HG02970 (cell line): ENCODE data around the gene ANKRD55.
"Not testable (repeated sequence)": the region's sequence is repeated elsewhere in the genome, so short reads cannot be mapped to it uniquely, and the experiment has no call there.

Source experiments
- ATAC-seq: cut with Tn5 transposase; IDR thresholded peaks from one replicate; pipeline ENCODE4 v1.9.1; 2021; ENCODE audit warnings: mild to moderate bottlenecking, moderate library complexity, moderate number of reproducible peaks; ENCODE audit not compliant: unreplicated experiment, low FRiP score

The ANKRD55 gene

DNA sequence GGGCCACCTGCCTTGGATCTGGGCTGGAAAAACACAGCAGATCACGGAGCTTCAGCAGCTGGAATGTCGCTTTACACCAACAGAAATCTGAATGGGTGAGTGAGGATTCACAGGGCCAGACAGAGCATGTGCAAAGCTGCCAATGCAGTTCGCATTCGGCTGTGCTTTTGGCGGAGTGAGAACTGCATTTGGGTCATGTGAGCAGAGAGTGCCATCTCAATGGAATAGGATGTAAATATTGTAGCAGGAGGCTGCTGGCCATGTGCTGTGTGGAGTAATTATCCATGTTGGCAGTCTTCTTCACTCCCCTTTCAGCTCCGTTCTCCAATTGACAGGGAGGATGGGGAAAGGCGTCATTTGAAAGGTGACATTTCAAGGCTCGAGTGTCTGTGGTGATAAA is at the start of gene ANKRD55:
ANKRD55 (minus strand) TSS at position 101 of the 400 bp plus-strand sequence. CDS start 417 bp downstream, outside the sequence.
- ATAC-seq, result no peak

DNA sequence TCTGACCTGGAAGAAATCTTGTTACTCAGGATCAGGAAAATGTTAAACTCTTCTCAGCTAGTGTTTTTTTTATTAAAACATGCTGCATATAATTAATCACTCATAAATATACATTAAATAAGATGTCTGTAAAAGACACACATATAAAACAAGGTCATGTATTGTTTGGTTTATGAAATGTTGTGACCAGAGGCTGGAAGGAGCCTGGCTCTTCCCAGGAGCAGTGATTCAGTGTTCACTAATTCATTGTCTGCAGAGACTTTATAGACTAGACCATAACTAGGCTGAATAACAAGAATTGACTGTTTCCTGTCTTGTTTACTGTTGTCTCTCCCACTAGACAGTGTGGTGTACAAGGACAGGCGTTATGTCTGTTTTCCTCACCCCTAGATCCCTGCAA is 49.1 kb upstream of the ANKRD55 start:
- ATAC-seq, result no peak

DNA sequence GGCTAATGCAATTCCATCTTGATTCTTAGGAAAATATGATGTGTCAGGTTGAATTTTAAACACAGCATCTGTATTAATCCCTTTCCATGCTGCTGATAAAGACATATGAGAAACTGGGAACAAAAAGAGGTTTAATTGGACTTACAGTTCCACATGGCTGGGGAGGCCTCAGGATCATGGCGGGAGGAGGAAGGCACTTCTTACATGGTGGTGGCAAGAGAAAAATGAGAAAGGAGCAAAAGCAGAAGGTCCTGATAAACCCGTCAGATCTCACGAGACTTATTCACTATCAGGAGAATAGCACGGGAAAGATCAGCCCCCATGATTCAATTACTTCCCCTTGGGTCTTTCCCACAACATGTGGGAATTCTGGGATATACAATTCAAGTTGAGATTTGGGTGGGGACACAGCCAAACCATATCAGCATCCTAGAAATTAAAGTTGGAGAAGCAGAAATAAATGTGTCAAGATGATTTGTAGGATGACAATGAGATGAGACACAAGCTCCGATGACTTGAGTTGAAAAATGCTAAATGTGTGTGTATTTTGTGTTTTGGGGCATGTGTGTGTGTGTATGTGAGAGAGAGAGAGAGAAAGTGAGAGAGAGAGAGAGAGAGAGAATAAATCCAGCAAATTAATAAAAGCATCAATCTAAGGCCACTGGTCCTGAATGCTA is 48.5 kb upstream of the ANKRD55 start:
- ATAC-seq, result no peak

DNA sequence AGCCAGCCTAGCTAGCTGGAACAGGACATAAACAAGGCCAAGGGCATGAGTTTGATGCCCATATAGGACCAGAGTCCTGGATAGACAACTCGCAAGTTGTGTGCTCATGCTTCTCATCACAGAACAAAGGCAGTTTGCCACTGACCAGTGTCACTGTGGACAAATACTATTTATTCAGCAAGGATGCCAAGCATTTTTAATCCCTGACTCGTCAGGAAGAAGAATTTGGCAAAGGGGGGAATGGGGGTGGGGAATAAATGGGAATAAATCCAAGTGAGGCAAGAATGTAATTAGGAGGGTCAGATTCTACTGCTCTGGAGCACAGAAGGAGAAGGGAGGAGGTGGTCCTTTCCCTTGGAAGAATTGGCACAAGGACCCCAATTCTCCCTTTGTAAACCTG is 46.8 kb upstream of the ANKRD55 start:
- ATAC-seq, result no peak

- no peak for ATAC-seq
These were observed 46.2 kb upstream of the ANKRD55 start for GRCh38 chr5:56279291-56279690.

- no peak for ATAC-seq
These were observed 45.2 kb upstream of the ANKRD55 start for GRCh38 chr5:56278335-56278753.

GRCh38 chr5:56277573-56277972 is 44.4 kb upstream of the ANKRD55 start:
- no peak for ATAC-seq

GRCh38 chr5:56273376-56273955 is 40.3 kb upstream of the ANKRD55 start:
- no peak for ATAC-seq

- ATAC-seq, result no peak
These were observed 39.6 kb upstream of the ANKRD55 start for GRCh38 chr5:56272765-56273164.

DNA sequence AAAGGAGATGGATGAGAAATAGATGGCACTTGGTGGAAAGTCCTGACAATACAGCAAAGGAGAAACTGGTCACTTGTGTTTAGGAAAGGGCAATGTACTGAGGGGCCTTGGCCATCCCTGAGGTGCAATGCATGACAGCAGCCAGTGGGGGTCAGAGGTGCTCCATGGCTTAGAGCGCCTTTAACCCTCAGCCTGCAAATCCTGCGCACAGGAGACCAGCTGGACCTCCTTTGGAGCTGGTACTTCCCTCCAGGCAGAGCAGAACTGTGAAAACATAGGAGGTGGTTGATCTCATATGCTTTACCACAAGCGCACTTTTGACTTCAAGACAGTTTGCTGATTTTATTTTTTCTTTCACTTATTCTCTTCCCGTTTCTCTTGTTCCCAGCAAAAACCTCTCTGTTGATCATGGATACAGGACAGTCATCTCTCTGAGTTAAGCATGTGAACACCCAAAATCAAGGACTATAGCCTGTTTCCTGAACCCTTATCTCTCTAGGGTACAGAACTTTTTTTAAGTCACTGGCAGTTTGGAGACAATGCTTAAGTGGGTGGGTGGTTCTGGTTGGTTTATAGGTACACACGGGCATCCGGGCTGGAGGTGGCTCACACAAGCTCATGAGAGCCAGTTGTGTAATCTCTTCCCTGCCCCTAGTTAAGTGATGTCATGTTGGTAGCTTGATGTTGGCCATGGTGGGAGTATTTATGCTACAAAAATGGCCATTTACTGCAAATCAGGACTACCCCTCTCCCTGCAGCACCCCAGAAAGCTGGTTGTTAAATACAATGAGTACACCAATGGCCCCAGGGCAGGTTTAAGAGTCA is 37.6 kb upstream of the ANKRD55 start:
- peak; percentile 66 for ATAC-seq

GRCh38 chr5:56270058-56270457 is 36.9 kb upstream of the ANKRD55 start:
- no peak for ATAC-seq

GRCh38 chr5:56269216-56269927 is 36.2 kb upstream of the ANKRD55 start:
- ATAC-seq, result no peak

GRCh38 chr5:56268707-56269106 is 35.6 kb upstream of the ANKRD55 start:
- not testable (repeated sequence) for ATAC-seq

DNA sequence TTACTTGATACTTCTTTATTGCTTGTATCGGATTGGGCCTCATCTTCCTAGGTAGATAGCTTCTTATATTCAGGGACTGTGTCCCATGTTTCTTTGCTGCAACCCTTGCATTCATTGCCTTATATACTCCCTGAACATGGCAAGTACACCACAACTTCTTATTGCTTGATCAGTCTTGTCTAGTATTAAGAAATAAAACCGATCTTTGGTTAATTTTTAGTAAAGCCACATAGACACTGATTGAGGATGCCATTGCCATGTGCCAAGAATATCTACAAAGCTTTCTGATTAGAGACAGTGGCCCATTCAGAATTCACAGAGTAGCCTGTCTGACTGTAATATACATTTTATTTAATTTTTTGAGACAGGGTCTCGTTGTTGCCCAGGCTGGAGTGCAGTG is 34.7 kb upstream of the ANKRD55 start:
- no peak for ATAC-seq

DNA sequence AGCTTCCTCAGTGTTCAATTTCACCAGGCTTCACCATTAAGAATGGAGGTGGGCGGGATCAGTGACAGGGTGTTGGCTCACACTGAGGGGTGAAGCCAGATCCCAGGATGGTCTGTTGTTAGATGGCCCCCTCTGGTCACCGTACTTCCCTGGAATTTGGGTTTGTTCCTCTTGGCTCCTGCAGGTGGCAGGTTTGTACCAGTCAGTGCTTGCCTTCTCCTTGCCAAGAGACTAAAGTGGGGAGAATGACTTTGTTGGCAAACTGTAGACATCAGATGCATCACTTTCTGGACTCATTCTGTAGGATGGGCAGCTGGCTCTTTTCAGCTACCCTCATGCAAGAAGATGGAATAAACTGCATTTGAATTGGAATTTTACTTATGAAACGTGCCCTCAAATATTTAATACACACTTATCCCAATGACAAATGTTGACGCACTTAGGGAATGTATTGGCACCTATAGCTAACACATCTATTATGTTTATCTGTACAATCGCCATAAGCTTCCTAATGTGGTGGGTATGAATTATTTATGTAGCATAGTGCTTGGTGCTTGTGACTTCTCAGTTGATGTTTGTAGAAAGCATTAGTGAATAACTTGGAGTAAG is 31.4 kb upstream of the ANKRD55 start:
- ATAC-seq, result no peak

DNA sequence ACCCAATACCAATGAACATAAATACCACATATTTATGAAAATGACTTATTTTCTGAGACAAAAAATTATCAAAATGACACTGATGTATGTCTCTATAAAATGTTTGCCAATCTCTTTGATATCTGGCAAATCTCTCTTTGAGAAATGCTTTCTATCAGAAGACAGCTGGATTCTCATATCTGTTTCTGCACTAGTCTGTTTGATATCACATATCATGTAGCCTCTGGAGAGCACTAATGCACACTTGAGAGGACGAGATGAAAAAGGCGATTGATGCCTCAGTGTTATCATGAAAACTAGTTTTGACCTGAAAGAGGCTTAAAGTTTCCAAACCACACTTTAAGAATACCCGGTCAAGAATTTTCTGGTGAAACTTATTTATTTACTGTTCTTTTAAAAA is 29.1 kb upstream of the ANKRD55 start:
- ATAC-seq, result no peak

GRCh38 chr5:56259002-56259511 is 25.9 kb upstream of the ANKRD55 start:
- ATAC-seq, result no peak

- not testable (repeated sequence) for ATAC-seq
These were observed 24.8 kb upstream of the ANKRD55 start for GRCh38 chr5:56257763-56258529.

DNA sequence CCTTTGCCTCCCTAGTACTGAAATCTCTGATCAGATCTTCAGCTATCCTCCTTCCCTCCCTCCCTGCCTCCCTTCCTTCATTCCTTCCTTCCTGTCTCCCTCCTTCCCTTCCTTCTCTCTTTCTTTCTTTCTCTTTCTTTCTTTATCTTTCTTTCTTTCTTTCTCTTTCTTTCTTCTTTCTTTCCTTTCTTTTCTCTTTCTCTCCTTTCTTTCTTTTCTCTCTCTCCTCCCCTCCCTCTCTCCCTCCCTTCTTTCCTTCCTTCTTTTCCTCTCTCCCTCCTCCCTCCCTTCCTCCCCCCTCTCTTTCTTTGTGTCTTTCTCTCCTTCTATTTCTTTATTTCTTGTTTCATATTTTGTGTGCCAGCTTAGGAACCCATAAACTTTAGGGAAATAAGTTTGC is 23.9 kb upstream of the ANKRD55 start:
- no peak for ATAC-seq
